LoVo (cell line): Measurements from ENCODE around the gene FAM163B.

Experiments used
- DNase-seq: peaks from one replicate; pipeline ENCODE4 v3.0.0-alpha.2; 2016; ENCODE audit warnings: low spot score

Gene FAM163B

DNA sequence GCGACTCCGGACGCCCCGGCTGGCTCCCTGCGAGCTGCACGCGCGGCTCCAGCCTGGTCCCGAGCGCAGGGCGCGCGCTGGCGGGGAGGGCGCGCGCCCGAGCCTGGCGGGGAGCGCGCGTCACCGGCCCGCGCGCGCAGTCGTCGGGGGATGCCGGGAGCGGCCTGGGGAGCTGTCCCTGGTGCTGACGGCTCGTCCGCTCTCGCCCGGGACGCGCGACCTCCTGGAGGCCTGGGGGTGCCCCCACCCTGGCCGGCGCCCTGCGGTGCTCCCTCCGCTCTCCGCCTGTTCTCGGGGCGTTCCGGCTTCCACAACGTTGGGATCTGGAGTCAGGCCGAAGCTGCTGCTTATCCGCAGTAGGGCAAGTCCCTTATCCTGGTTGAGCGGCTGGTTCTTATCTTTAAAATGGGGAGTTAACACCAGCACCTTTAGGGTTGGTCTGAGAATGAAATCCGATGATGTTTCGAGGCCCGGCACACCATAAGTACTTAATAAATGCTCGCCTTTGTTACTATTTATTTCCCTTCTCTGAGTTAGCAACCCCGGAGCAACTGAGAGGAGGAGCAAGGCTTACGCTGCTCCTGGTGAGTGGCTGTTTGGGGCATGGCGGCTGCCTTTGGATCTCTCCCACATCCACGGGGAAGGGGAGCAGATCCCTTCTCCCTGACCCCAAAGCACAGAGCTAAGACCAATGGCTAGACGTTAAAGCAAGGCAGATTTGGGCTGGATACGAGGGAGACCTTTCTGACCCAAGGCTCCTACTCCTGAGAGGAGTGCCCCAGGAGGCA lies at the start of gene FAM163B:
FAM163B (minus strand) TSS at position 79 of the 788 bp plus-strand sequence. CDS start 29,166 bp downstream, outside the sequence.
- DNase-seq, result no peak

DNA sequence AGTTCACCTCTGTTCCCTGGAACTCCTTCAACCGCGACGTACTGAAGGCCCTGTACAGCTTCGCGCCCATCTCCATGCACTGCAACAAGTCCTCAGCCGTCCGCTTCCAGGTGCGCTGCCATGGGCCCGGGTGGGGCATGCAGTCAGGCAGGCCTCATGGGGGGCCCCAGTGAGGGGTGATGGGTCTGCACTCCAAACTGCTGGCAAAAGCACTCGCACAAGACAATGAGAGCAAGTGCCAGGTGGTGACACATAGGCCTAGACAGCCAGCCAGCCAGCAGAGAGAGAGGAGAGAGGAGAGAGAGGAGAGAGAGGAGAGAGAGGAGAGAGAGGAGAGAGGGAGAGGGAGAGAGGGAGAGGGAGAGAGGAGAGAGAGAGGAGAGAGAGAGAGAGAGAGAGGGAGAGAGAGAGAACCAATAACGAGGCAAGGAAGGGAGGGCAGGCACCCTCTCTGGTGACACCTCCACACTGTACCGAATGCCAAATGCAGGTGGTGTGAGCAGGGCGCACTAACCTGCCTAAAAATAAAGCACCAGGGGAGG lies 48.0 kb upstream of the FAM163B start:
- DNase-seq, result no peak

DNA sequence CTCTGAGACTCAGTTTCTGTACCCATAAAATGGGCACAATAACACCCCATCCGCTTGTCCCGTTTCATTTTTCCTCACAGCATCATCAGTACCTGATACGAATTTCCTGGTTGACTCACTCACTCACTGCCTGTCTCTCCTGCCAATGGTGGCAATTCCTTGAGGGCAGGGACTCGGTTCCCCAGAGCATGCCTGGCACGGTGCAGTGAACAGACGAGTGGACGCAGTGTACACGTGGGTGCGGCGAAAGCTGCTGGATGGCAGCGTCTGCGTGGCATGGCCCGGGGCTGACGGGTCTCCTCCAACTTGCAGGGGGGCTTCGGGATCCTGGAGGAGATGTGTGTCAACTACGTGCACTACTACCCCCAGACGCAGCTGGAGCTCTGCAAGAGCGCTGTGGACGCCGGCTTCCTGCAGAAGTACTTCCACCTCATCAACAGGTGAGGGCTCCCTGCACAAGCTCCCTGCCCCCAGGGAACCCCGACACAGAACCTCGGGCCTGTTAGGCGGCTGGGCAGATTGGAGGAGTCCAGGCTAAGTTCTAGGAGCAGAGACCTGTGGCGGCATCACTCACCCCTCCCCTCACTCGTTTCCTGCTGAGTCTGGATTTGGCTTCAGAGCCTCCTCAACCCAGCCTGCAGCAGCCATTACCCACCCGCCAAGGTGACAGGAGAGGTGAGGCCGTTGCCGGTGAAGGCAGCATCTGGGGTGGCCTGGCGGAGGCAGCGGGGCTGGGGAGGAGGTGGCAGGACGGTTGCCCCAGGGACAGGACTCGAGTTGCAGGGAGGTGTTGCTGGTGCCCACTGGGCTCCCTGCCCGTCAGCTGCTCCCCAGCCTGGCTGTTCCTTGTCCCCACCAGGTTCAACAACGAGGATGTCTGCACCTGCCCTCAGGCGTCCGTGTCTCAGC lies 47.3 kb upstream of the FAM163B start:
- no peak for DNase-seq

DNA sequence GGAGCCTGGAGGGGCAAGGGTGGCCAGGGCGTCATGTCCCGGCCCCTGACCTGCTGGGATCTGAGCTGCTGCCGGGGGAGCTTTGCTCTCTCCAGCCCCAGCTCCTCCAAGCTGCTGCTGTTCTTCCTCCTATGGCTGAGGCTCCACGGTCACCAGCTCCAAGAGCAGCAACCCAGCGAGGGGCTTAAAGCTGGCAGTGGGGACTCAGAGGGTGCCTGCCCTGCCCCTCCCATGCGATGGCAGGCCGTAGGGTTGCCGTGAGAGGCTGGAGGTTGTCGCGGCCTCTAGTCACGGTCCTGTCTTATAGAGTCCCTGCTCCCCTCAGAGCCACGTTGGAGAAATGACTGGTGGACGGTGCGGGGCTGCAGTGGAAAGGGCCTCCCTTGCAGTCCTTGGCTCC lies 46.5 kb upstream of the FAM163B start:
- no peak for DNase-seq

DNA sequence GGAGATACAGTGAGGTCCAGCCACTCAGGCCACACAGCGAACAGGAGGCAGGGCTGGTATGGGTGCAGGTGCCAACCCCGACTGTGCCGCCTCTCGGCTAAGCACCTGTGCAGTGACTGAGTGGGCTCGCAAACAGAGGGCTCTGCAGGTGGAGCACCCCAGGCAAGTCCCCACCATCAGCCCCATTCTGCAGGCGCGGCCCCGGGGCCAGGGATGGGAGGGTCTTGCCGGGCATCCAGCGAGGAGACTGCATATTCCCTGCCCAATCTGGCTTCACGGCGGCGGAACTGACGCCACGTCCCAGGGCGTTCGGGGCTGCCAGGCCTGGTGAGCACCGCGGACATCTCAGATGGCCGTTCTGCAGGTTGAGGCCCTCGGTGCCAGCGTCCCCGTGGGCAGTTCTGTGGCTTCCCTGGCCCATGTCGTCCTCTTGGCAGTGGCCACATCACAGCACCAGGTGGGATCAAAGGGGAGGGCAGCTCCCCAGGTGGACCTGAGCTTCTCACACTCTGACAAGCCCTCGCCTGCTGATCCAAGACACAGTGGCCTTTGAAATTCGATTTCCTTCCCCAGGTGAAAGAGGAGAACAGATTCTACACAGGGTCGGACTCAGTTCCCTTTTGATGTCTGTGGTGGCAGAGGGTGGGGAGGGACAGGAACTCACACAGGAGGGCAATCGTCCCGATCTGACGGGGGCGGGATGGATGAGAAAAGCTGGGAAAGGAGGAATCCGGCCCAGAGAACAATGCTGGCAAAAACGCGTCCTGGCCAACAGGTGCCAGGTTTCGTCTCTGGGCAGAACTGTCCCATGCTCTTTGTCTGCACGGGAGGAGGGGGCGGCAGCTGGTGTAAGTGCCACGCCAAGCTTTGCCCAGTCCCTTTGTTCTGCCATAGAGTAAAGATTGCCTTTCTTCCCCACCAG lies 45.8 kb upstream of the FAM163B start:
- no peak for DNase-seq

DNA sequence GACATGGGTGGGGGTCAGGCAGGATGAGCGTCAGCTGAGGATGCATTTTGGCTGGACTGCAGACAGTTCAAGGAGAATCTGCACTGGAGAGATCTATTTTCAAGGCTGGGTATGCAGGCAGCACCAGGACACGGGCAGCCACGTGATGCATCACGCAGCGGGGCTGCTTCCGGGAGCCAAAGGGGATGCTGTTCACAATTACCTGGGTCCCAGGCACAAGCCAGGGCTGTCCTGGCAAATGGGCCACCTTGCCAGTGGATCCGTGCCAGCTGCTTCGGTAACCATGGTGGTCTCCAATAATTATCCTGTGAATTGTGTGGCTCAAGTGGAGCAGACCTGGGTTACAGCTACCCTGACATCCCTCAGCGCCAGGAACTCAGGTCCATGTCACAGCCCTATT lies 44.4 kb upstream of the FAM163B start:
- DNase-seq, result no peak

DNA sequence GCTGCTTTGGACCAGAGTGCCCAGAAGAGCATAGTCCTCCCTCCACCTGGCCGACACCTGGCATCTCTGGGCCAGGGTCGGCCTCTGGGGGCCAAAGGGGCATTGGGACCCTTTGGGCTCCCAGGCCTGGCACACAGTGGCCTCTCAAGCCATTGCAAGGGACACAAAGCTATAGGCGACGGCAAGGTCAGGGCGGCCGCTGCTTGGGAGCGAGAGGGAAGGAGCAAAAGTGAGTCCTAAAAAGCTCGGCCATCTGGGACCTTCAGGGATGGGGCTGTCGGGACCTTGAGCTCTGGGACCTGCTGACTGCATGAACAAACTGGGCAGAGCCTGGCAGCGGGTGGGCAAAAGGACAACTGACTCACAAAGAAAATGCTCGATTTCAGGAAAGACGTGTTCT lies 40.8 kb upstream of the FAM163B start:
- no peak for DNase-seq

DNA sequence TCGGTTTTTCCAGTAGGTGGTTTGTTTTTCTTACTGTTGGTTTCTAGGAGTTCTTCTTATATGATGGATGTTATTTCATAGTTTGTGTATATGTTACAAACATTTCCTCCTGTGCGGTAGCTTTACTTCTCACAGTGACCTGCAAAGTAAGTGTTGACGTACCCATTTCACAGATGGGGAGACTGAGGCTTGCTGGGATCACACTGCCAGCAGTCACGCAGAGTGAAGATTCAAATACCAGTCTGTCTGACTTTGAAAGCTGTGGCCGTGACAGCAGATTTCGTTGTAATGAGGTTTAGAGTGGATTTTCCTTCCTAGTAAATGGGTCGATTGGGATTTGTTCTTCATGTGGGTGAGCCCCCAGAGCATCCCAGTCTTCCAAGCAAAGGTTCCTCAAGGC lies 40.0 kb upstream of the FAM163B start:
- DNase-seq, result no peak

DNA sequence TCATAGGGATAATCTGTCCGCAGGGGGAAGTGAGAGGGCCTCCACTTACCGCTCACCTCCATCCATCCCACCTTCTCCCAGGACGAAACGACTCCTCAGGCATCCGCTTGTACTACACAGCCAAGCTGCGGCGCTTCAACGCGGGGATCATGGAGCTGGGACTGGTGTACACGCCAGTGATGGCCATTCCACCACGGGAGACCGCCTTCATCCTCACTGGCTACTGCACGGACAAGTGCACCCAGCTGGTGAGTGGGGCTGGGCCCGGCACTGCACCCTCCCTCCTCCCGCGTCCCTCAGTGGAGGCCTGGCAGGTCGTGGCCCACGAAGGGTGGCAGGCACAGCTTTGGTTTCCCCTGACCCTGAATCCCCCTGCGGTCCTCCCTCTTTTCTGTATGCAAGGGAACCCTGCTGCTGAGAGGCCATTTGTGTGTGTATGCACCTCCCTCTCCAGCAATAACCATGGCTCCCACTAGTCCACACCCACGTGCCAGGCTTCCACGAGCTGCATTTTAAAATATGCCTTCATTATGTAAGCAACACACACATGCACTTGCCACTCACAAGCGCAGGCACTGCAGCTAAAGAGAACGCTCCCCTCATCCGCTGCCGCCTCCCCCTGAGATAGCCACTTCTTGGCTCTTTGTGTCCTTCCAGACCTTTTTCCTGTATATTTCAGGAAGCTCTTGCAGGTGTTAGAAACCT lies 38.7 kb upstream of the FAM163B start:
- DNase-seq, result no peak

DNA sequence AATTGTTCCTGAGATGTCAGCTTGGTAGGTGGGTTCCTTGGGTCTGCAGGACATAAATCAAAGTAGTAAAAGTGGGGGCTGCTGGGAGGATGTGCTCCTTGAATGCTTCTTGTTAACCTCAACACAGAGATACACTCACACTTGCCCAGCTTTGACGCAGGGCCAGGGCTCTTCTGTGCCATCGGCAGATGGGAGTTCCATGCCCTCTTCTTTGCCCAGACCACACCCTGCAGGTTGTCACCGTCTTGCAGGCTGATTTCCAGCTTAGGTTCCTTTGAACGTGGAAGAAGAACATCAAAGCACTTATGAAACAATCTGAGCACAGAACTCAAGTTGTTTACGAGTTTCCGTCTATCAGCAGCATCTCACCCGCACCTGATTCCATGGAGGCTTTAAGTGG lies 38.0 kb upstream of the FAM163B start:
- DNase-seq, result no peak

DNA sequence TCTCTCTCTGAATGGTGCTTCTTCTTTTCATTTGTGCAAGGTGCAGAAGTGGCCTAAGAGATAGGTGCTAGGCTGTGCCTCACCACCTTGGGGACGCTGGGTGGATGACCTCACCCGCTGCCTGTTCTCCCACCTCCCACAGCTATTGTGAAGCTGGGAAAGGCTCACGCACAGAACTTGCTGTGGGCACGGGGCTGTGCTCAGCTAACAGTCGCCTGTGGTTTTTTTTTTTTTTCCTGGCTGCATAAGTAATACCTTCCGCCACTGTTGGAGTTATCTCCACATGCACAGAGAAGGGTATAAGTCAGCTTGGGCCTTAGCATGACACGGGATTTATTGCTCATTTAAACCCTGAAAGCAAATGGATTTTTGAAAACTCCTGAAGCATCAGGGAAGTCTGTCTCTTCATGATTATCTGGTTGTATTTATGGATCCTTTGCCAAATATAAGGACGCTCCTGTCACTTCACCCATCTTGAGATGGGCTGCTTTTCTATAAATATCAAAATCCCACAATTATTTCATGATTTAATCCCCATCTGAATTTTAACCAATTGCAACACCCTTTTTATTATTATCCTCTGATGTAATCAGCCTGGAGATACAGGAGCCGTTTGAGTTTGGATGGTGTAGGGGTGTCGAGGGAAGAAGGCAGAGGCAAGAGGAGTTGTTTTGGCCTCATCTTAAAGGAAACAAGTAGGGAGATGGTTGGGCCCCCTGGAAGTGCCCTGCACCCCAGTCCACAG lies 36.0 kb upstream of the FAM163B start:
- no peak for DNase-seq

DNA sequence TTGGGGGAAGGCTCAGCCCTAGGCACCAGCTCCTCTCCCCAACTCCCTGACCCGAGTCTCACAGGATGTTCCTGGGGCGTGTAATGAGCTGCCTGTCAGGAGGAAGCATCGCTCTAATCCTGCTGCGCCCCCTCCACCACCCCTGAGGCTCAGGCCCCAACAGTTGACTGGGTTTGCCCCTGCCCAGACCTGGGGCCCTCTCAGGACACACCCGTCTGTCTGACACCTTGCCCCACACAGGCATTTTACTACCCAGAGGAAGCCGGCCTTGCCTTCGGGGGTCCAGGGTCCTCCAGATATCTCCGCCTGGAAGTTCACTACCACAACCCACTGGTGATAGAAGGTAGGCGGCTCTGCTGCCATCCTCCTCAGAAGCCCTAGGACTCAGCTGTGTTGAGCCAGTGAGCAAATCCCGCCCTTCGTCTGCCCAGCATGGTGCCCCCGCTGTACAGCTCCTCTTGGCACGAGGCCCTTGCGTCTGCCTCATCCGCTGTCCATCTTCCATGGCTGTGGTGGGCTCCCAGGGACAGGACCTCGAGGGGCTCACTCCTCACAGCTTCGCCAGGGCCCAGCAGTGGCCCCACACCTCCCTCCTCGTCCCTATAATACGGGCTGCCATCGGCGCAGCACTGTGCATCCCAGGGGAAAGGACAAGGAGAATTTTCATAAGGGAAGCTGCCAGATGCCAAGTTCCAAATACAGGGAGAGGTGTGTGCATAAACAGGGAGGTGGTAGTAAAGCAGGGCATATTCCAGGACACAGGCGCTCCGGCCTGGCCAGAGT lies 35.0 kb upstream of the FAM163B start:
- no peak for DNase-seq

DNA sequence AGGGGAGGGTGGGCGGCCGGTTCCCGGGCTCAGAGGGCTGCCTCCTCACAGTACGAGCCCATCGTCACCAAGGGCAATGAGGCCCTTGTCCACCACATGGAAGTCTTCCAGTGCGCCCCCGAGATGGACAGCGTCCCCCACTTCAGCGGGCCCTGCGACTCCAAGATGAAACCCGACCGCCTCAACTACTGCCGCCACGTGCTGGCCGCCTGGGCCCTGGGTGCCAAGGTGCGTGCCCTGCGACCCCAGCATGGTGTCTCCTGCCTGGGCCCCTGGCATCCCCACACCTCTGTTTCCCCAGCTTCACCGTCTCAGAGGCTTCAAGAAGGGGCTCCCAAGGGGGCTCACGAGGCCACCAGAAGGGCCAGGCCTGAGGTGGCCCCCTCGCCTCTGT lies 34.2 kb upstream of the FAM163B start:
- DNase-seq, result no peak

DNA sequence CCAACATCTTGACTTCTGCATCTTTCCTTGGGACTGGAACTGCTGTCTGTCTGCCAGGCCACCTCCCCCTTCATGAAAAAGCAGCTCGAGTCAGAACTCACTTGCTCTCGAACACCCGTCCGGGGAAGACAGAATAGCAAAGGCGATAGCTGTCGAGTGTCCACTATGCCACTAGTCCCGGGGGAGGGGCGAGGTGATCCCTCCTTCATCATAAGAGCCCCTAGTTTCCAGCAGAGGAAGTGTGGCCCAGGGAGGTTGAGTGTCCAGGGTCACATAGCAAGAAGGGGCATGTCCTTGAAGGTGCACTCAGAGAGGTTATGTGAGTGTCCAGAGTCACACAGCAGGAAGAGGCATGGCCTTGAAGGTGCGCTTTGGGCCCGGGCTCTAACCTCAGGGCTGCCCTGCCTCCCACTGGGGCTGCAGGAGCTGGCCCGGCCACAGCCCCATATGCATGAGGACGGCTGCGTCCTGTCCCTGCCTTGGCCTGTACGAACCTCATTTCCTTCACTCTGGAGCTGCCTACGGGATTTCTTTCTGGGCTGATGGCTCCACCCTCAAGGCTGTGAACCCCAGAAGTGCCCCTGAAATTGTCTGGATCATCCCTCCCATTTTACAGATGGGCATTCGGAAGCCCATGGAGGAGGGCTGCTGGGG lies 33.6 kb upstream of the FAM163B start:
- no peak for DNase-seq

DNA sequence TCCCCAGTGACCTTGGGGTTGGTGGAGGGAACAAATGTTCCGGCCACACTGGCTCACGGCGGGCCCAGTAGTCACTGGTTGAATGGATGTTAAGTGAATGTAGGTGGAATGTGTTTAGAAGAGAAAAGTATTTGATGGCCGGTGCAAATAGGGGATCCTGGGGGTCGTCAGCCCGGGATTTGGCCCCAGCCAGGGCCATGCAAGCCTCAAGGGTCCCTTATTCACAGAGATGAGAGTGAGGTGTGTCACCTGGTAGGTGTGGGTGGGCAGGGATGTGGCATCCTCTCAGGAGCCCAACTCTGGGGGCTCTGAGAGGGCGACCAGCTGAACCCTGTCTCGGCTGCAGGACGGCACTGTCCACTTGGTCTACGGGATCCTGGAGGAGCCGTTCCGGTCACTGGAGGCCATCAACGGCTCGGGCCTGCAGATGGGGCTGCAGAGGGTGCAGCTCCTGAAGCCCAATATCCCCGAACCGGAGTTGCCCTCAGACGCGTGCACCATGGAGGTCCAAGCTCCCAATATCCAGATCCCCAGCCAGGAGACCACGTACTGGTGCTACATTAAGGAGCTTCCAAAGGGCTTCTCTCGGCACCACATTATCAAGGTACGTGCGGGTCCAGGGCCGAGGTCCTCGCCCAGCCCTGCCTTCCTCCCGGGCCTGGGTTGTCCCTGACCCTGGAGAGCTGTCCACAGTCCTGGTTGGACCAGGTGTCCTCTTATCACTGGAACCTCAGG lies 32.8 kb upstream of the FAM163B start:
- no peak for DNase-seq

DNA sequence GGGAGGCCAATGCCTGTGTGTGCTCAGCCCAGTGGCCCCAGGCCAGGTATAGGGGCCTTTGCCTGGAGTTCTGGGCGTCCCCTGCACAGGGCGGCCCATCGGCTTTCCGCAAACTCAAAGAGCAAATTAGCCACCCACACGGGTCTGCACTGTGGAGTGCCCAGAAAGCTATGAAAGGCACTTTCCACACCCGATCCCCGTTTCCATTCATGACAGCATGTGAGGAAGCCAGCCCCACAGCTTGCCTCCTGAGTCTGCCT lies 32.1 kb upstream of the FAM163B start:
- no peak for DNase-seq

DNA sequence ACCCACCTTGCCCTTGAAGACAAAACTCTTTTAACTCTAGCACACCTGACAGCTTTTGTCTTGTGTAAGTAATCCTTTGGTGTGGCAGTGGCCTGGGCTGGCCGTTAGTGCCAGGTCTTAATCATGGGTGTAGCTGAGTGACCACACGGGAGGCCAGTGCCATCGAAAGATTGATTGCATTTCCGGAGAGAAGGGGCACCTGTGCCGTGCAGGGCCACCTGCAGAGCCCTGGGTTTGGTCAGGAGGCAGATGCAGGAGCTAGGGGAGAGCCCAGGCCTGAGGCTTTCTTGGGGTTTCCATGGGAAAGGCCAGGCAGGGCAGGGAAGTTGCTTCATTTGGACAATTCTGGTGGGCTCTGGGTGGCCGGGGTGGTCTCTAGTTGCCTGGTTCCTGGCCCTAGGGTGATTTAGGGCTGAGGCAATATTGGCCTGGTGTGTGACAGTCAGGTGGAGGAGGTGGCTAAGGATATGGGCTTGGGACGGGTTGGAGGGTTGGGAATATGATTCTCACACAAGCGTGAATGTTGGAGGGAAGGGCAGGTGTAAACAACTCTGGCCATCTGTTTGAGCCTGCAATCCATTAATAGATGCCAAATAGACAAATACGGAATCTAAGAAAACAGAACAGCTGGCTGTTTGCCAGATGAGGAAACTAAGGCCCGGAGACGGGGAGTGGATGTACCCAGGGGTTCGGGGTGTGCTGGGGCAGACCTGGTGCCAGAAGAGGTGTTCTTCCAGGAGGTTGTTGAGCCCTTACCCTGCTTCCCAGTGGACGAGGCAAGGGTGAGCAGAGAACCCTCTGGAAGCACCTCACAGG lies 31.6 kb upstream of the FAM163B start:
- DNase-seq, result no peak

DNA sequence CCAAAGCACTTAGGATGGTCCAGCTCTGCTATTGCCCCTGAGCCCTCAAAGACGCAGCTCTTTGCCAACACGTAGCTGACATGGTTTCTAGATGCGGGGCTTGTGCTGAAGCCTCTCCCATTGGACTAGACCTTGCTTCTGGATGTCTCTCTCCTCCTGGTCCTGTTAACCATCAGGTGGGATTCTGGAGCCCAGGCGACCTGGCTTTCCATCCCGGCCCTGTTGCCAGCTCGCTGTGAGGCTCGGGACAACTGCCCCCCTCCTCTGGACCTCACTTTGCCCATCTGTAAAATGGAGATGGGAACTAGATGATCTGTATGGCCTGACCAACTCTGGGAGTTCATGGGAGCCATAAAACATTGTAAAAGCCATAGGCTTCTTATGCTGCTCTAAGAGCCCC lies 31.0 kb upstream of the FAM163B start:
- DNase-seq, result no peak
